Sigmoid colon (tissue), 7 donors: ENCODE measurements around the gene ATF6B. TPM values are rescaled to one million over a fixed set of nuclear protein-coding genes. Genes with fewer than 3 reads are reported as not detected.

ENCODE experiments used
- DNase-seq: peaks from one replicate; pipeline ENCODE4 v3.0.0-alpha.2; 2019
- H3K27ac ChIP-seq, 4 donors: fragments of 200-600 bp; sonication (generic); one replicate each; pipeline ENCODE4 v1.5.1; 2016 to 2019; ENCODE audit warnings: mild to moderate bottlenecking in 1 of 4
- H3K27me3 ChIP-seq, 3 donors: fragments of 200-600 bp; sonication (generic); one replicate each; pipeline ENCODE4 v1.5.1; 2019; ENCODE audit warnings: mild to moderate bottlenecking in 1 of 3
- H3K36me3 ChIP-seq, 4 donors: fragments of 200-600 bp; sonication (generic); one replicate each; pipeline ENCODE4 v1.5.1; 2016 to 2019
- H3K4me1 ChIP-seq, 4 donors: fragments of 200-600 bp; sonication (generic); one replicate each; pipeline ENCODE4 v1.5.1; 2017 to 2019
- H3K4me3 ChIP-seq, 4 donors: fragments of 200-600 bp; sonication (generic); one replicate each; pipeline ENCODE4 v1.5.1; 2017 to 2019; ENCODE audit warnings: mild to moderate bottlenecking in 2 of 4, moderate library complexity in 1 of 4
- H3K9me3 ChIP-seq, 4 donors: fragments of 200-600 bp in 3 of 4; sonication (generic) in 3 of 4; one replicate each; pipeline versions ENCODE4 v1.5.1 to v1.6.1; 2013 to 2019
- EP300 ChIP-seq, 4 donors: sonication (generic); formaldehyde crosslinking; IDR thresholded peaks; one replicate each; pipeline ENCODE4 v1.6.1; 2017; ENCODE audit warnings: antibody characterized with exemption in 4 of 4
- POLR2A ChIP-seq, 2 donors: fragments of 450-650 bp; IDR thresholded peaks; one replicate each; pipeline ENCODE4 v1.6.1; 2016; ENCODE audit warnings: antibody characterized with exemption in 2 of 2, mild to moderate bottlenecking in 2 of 2, moderate library complexity in 2 of 2
- POLR2AphosphoS5 ChIP-seq, 4 donors: sonication (generic); formaldehyde crosslinking; IDR thresholded peaks; one replicate each; pipeline ENCODE4 v1.6.1; 2017; ENCODE audit warnings: antibody characterized with exemption in 4 of 4
- WGBS, 2 donors: extraction: QIAGEN DNeasy Blood & Tissue Kit; methylation state at CpG; one replicate each; pipeline ENCODE4 v1.1.7; 2013; 5-methylcytosine and 5-hydroxymethylcytosine counted together
- intact Hi-C: fragments of 100-400 bp; cut with DNase I; formaldehyde crosslinking; loops from one replicate; pipeline ENCODE4 v1.15.1; 2023
- polyA plus RNA-seq, 3 donors: library from polyadenylated mRNA; stranded (reverse); fragments of 200-250 nt; gene quantifications; one replicate each; pipeline ENCODE4 v1.2.3, GENCODE V29; 2013
- total RNA-seq, 4 donors: library from RNA; depleted of rRNA; stranded (reverse); fragments of >200 nt; gene quantifications; one replicate each; pipeline ENCODE4 v1.1.0, GENCODE V29; 2016
- TF ChIP-seq, protein P1 (sequence below), 4 experiments: fragments of 450-650 bp in 3 of 4; fragments of 200-600 bp in 1 of 4; IDR thresholded peaks; one replicate each; pipeline ENCODE4 v1.5.1; 2016 to 2019; ENCODE audit warnings: antibody characterized with exemption in 4 of 4, mild to moderate bottlenecking in 3 of 4, moderate library complexity in 2 of 4
- donor health status: healthy with polysubstance abuse.
- donor health status: Bipolar disorder and iron deficiency.
- donor health status: healthy.

The ATF6B gene
- total and polyA plus RNA-seq, 7 donors, result 10.9 to 93.6 (median 24.6) TPM

GRCh38 chr6:32089082-32089828, 38.8 kb downstream of the ATF6B start:
- Histone ChIP-seq H3K4me3 (no peak overlapping the region), H3K9me3 (no peaks in the 10 kb centered on the region), H3K36me3 (no peaks in the 10 kb centered on the region), H3K27ac (peak overlapping the region in 2 of 4 donors; percentile 67 to 78), H3K4me1 (peaks cover 0 to 41% (median 37%) of the 10 kb centered on the region in 4 donors), H3K27me3 (peaks cover 0 to 23% (median 15%) of the 10 kb centered on the region in 3 donors)
- WGBS, 2 donors, result 86% methylated on average over 10 of the region's 10 CpGs
- TF ChIP-seq, protein P1, sequence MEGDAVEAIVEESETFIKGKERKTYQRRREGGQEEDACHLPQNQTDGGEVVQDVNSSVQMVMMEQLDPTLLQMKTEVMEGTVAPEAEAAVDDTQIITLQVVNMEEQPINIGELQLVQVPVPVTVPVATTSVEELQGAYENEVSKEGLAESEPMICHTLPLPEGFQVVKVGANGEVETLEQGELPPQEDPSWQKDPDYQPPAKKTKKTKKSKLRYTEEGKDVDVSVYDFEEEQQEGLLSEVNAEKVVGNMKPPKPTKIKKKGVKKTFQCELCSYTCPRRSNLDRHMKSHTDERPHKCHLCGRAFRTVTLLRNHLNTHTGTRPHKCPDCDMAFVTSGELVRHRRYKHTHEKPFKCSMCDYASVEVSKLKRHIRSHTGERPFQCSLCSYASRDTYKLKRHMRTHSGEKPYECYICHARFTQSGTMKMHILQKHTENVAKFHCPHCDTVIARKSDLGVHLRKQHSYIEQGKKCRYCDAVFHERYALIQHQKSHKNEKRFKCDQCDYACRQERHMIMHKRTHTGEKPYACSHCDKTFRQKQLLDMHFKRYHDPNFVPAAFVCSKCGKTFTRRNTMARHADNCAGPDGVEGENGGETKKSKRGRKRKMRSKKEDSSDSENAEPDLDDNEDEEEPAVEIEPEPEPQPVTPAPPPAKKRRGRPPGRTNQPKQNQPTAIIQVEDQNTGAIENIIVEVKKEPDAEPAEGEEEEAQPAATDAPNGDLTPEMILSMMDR (IDR thresholded peaks at IDR 0.05), result no peak
- TF ChIP-seq POLR2A (IDR thresholded peaks at IDR 0.05) (no peak), POLR2AphosphoS5 (IDR thresholded peaks at IDR 0.05) (no peak), EP300 (IDR thresholded peaks at IDR 0.05) (no peak)
- peak; percentile 57 for DNase-seq
- intact Hi-C loops, result no loop called here

- H3K27me3 ChIP-seq, result peaks cover 0 to 23% (median 15%) of the 10 kb centered on the region in 3 donors
These were observed 39.5 kb downstream of the ATF6B start for GRCh38 chr6:32088487-32089049.

GRCh38 chr6:32087574-32088486, 40.2 kb downstream of the ATF6B start:
- intact Hi-C loops, result no loop called here
- Histone ChIP-seq H3K36me3 (peaks cover 0 to 6% (median 0%) of the 10 kb centered on the region in 4 donors), H3K4me1 (peaks cover 0 to 31% (median 26%) of the 10 kb centered on the region in 4 donors), H3K27ac (peak overlapping the region; percentile 67 to 78 (median 72)), H3K4me3 (peak overlapping the region in 3 of 4 donors; percentile 16 to 37 (median 31)), H3K9me3 (no peaks in the 10 kb centered on the region), H3K27me3 (peaks cover 0 to 23% (median 15%) of the 10 kb centered on the region in 3 donors)
- TF ChIP-seq EP300 (IDR thresholded peaks at IDR 0.05), result no peak
- TF ChIP-seq, protein P1 (IDR thresholded peaks at IDR 0.05), result peak in 2 of 4 experiments; percentile 15 to 43
- 15% methylated on average over 50 of the region's 50 CpGs for WGBS, 2 donors
- peak; percentile 94 for DNase-seq

More at GRCh38 chr6:32088487-32089049, 39.5 kb downstream of the ATF6B start:
- no peaks in the 10 kb centered on the region for H3K9me3 ChIP-seq
- intact Hi-C loops, result no loop called here
- H3K4me1 ChIP-seq, result peaks cover 0 to 38% (median 33%) of the 10 kb centered on the region in 4 donors
- H3K36me3 ChIP-seq, result peaks cover 0 to 5% (median 0%) of the 10 kb centered on the region in 4 donors
- H3K4me3 ChIP-seq, result no peak overlapping the region
- 91 to 95% methylated on average over 14 of the region's 14 CpGs for WGBS, 2 donors
- H3K27ac ChIP-seq, result peak overlapping the region; percentile 67 to 78 (median 72)
- TF ChIP-seq, protein P1 (IDR thresholded peaks at IDR 0.05), result no peak
- TF ChIP-seq POLR2AphosphoS5 (IDR thresholded peaks at IDR 0.05), result no peak
- TF ChIP-seq EP300 (IDR thresholded peaks at IDR 0.05), result no peak
- TF ChIP-seq POLR2A (IDR thresholded peaks at IDR 0.05), result no peak
- no peak for DNase-seq

GRCh38 chr6:32086661-32087573, 41.1 kb downstream of the ATF6B start:
- Histone ChIP-seq H3K36me3 (peaks cover 0 to 6% (median 0%) of the 10 kb centered on the region in 4 donors), H3K27me3 (peaks cover 0 to 23% (median 15%) of the 10 kb centered on the region in 3 donors), H3K9me3 (no peaks in the 10 kb centered on the region), H3K27ac (peak overlapping the region; percentile 67 to 78 (median 72)), H3K4me1 (peaks cover 0 to 24% (median 17%) of the 10 kb centered on the region in 4 donors), H3K4me3 (peak overlapping the region in 3 of 4 donors; percentile 16 to 37 (median 31))
- WGBS, 2 donors, result 31 to 42% methylated on average over 45 of the region's 45 CpGs
- no peak for DNase-seq
- intact Hi-C loops, result no loop called here
- no peak for TF ChIP-seq POLR2AphosphoS5 (IDR thresholded peaks at IDR 0.05)
- TF ChIP-seq EP300 (IDR thresholded peaks at IDR 0.05), result no peak
- TF ChIP-seq, protein P1 (IDR thresholded peaks at IDR 0.05), result no peak
- TF ChIP-seq POLR2A (IDR thresholded peaks at IDR 0.05), result no peak
